Nephron progenitor cell (in vitro differentiated cells): ENCODE data around the gene CD24.
A peak's percentile ranks its signal among the peaks of the same experiment; 100 is the strongest.
"Not testable (repeated sequence)": the region's sequence is repeated elsewhere in the genome, so short reads cannot be mapped to it uniquely, and the experiment has no call there.

Experiments used
- DNase-seq: peaks from one replicate; pipeline ENCODE4 v3.0.0; 2021
- H3K27ac Mint-ChIP-seq: 2 replicates; pipeline ENCODE4 v1.8.0; 2021; ENCODE audit warnings: mild to moderate bottlenecking, moderate library complexity, mixed read lengths
- H3K27me3 Mint-ChIP-seq: 2 replicates; pipeline ENCODE4 v1.8.0; 2021; ENCODE audit warnings: mild to moderate bottlenecking, low read depth, mixed read lengths; ENCODE audit not compliant: poor library complexity
- H3K36me3 Mint-ChIP-seq: 2 replicates; pipeline ENCODE4 v1.8.0; 2021; ENCODE audit warnings: low read depth, mixed read lengths
- H3K4me1 Mint-ChIP-seq: 2 replicates; pipeline ENCODE4 v1.8.0; 2021; ENCODE audit warnings: mixed read lengths
- H3K4me3 Mint-ChIP-seq: 2 replicates; pipeline ENCODE4 v1.8.0; 2021; ENCODE audit warnings: mild to moderate bottlenecking, moderate library complexity, mixed read lengths
- H3K9me3 Mint-ChIP-seq: 2 replicates; pipeline ENCODE4 v1.8.0; 2021; ENCODE audit warnings: mild to moderate bottlenecking, moderate library complexity, mixed read lengths
- CTCF ChIP-seq: fragments of 200-600 bp; sonication (generic); IDR thresholded peaks from 2 replicates; pipeline ENCODE4 v1.5.0; 2021; ENCODE audit warnings: antibody characterized with exemption

CD24 gene

DNA sequence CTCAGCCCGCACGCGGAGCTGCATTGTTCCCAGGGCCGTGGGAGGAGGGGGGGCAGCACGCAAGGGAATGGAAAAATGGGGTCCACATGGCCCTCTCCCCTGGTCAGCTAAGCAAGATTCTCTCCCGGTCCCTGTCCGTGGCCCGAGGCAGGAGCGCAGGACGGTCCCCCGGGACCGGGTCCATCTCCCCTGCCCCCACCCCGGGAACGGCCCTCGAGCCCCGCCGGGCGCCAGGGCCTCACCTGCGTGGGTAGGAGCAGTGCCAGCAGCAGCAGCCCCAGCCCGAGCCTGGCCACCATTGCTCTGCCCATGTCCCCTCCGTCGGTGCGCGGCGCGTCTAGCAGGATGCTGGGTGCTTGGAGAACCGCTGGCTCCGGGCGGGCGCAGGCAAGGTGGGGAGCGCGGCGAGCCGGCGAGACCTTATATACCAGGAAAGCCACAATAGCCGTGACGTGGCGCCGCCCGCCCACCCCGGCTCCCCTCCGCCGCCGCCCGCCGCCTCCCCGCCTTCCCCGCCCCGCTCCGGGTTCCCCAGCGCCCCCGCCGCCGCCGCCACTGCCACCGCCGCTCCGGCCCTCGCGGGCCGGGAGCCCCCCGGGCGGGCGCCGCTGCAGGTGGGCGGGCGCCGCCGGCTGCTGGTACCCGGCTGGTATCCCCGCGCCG is at the start of gene CD24:
Gene CD24, minus strand, starts transcription at position 394 of the 663 bp plus-strand sequence. Its CDS starts 83 bp downstream, at position 311.
- Mint-ChIP-seq H3K4me1 (peaks cover 17% of the 10 kb centered on the region), H3K36me3 (peaks cover 29% of the 10 kb centered on the region), H3K27ac (peak within 1 kb of the TSS; percentile 96), H3K9me3 (peaks cover 18% of the 10 kb centered on the region), H3K27me3 (peaks cover 2% of the 10 kb centered on the region), H3K4me3 (peak within 1 kb of the TSS; percentile 98)
- TF ChIP-seq CTCF = no peak
- DNase-seq = peak; percentile 88

DNA sequence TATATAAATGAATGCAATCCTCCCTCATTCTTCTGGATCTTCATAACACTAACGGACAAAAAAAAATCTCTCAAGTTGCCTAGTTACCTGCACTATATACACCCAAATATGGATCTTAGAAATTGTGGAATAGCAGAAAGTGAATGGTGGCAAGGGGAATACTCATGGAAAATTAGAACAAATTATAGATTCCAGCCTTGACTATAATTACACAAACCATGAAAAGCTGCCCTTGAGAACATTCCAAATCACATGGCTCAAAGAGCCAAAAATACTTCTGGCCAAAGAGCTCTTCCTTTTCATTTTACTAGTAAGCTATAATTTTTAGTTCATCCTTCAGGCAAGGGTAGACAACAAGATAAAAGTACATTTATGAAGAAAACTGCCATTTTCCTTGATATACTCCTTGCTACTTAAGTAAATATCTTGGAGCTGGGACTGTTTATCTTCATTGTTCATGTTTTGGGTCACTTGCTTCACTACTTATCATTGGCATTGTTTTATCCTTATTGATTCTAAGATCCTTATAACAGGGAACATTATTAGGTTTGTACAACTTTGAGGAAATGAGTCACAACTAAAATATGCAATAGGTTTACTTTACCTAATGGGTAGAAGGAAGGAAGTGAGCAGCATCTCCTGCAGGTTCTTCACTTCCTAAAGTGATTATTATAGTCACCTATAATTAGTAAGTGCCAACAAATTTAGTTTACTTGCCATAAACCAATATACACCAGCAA is 47.1 kb upstream of the CD24 start:
- peaks cover 16% of the 10 kb centered on the region for H3K27me3 Mint-ChIP-seq
- H3K4me1 Mint-ChIP-seq = no peaks in the 10 kb centered on the region
- no peak for DNase-seq
- H3K9me3 Mint-ChIP-seq = no peaks in the 10 kb centered on the region
- no peak for TF ChIP-seq CTCF
- H3K36me3 Mint-ChIP-seq = no peaks in the 10 kb centered on the region
- no peak overlapping the region for H3K4me3 Mint-ChIP-seq
- no peak overlapping the region for H3K27ac Mint-ChIP-seq

DNA sequence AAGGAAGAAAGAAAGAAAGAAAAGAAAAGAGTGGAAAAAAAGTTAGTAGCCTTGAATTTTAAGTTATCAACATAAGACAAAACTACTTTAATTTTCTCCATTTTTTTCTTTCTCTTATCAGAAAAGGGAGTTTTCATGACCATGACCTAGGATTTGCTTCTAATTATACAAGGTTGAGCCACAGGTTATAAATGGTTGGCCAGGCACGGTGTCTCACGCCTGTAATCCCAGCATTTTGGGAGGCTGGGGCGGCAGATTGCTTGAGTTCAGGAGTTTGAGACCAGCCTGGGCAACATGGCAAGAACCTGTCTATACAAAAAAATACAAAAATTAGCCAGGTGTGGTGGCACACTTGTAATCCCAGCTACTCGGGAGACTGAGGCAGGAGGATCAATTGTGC is 45.7 kb upstream of the CD24 start:
- Mint-ChIP-seq H3K27ac (no peak overlapping the region), H3K9me3 (no peaks in the 10 kb centered on the region), H3K36me3 (no peaks in the 10 kb centered on the region), H3K4me3 (no peak overlapping the region), H3K27me3 (peaks cover 19% of the 10 kb centered on the region), H3K4me1 (no peaks in the 10 kb centered on the region)
- DNase-seq = no peak
- no peak for TF ChIP-seq CTCF

- H3K4me1 Mint-ChIP-seq, H3K4me3 Mint-ChIP-seq, H3K27ac Mint-ChIP-seq, H3K36me3 Mint-ChIP-seq, H3K9me3 Mint-ChIP-seq, DNase-seq: not testable (repeated sequence)
- H3K27me3 Mint-ChIP-seq = peaks cover 24% of the 10 kb centered on the region
Observed at GRCh38 chr6:107019628-107020027, 45.1 kb upstream of the CD24 start.

DNA sequence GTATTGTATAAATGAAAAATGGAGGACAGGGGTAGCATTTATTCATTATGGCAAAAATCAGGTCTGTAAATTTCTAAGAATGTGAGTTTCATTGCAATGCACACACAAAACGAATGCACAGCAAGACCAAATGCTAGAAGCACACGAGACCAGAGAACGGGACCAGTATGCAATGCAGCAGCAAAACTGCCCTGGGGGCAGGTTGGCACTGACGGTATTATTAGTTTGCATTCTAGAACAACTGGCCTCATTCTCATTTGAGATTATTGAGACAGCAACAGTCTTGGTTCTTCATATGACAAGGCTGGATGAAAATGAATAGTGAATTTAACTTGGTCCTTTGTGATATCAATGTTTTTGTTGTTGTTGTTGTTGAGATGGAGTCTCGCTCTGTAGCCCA is 44.5 kb upstream of the CD24 start:
- H3K36me3 Mint-ChIP-seq = no peaks in the 10 kb centered on the region
- no peak for DNase-seq
- peaks cover 25% of the 10 kb centered on the region for H3K27me3 Mint-ChIP-seq
- H3K9me3 Mint-ChIP-seq = no peaks in the 10 kb centered on the region
- no peaks in the 10 kb centered on the region for H3K4me1 Mint-ChIP-seq
- H3K27ac Mint-ChIP-seq = no peak overlapping the region
- H3K4me3 Mint-ChIP-seq = no peak overlapping the region
- no peak for TF ChIP-seq CTCF

DNA sequence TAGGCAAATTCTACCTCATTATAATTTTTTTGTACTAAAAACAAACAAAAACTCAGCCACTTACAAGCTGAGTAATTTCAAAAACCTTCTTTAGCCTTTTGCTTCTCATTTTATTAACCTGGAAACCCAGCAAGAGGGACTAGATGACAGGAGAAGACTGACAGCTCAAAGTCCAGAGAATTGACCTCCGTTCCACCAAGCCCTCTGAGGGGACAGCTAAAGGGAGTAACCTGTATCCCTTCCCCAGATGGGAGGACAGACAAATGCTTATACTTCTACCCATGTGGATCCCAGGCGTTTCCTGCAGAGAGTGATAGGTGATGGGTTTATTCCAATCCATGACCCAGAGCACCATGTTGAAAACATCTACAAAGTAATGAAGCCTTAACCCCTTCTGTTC is 35.0 kb upstream of the CD24 start:
- Mint-ChIP-seq H3K36me3 (no peaks in the 10 kb centered on the region), H3K27me3 (peaks cover 5% of the 10 kb centered on the region), H3K4me3 (no peak overlapping the region), H3K9me3 (no peaks in the 10 kb centered on the region), H3K27ac (no peak overlapping the region), H3K4me1 (no peaks in the 10 kb centered on the region)
- no peak for DNase-seq
- TF ChIP-seq CTCF = no peak
